Panc1 (cell line): ENCODE measurements around the gene MYO6. TPM values are rescaled to one million over a fixed set of nuclear protein-coding genes. Genes with fewer than 3 reads are reported as not detected.

ENCODE experiments used
- ATAC-seq: fragments of 200-7000 bp; cut with Tn5 transposase; 2 replicates; pipeline ENCODE4 v1.9.1; 2020; ENCODE audit warnings: mild to moderate bottlenecking, moderate library complexity
- BruUV-seq: library from RNA; stranded (reverse); fragments of 400-500 nt; replicated peaks from 2 replicates; lab custom pipeline; 2021; lab: Mats Ljungman, UMichigan
- CTCF ChIA-PET: fragments of 300-600 bp; sonication (Branson Sonifier 250); formaldehyde crosslinking; loops from one replicate; lab custom pipeline; 2022; ENCODE audit warnings: antibody characterized with exemption; lab: Charles Lee
- POLR2A ChIA-PET: fragments of 300-600 bp; sonication (Branson Sonifier 250); formaldehyde crosslinking; loops from one replicate; lab custom pipeline; 2022; ENCODE audit warnings: antibody characterized with exemption; lab: Charles Lee
- DNase-seq: peaks from one replicate; pipeline ENCODE4 v3.0.0-alpha.2; 2010; ENCODE audit warnings: low read depth, low spot score
- H3K27ac ChIP-seq: 2 replicates; pipeline ENCODE4 v1.5.1; 2011; ENCODE audit warnings: mild to moderate bottlenecking, low read length, inconsistent platforms
- H3K27me3 ChIP-seq: fragments of 200-500 bp; sonication (Bioruptor generic); 2 replicates; pipeline ENCODE4 v1.6.0; 2014; ENCODE audit warnings: low read length, inconsistent platforms; ENCODE audit not compliant: control insufficient read depth, insufficient read depth
- H3K36me3 ChIP-seq: fragments of 200-500 bp; sonication (Bioruptor generic); 2 replicates; pipeline ENCODE4 v1.5.1; 2014; ENCODE audit warnings: inconsistent platforms, mild to moderate bottlenecking, low read length, moderate library complexity; ENCODE audit not compliant: control insufficient read depth, insufficient read depth
- H3K4me1 ChIP-seq: 2 replicates; pipeline ENCODE4 v1.5.1; 2011; ENCODE audit warnings: inconsistent platforms, mild to moderate bottlenecking, low read length, moderate library complexity; ENCODE audit not compliant: control insufficient read depth, insufficient read depth
- H3K4me3 ChIP-seq, 2 experiments: 2 replicates each; pipeline ENCODE4 v1.5.1; 2011 to 2012; ENCODE audit warnings: low read depth in 2 of 2, low read length in 2 of 2, mild to moderate bottlenecking in 2 of 2, inconsistent platforms in 1 of 2, moderate library complexity in 1 of 2
- H3K9me3 ChIP-seq: fragments of 200-500 bp; sonication (Bioruptor generic); 2 replicates; pipeline ENCODE4 v1.5.1; 2014; ENCODE audit warnings: low read depth, mild to moderate bottlenecking, inconsistent platforms, low read length, moderate library complexity; ENCODE audit not compliant: control insufficient read depth, insufficient read depth
- POLR2AphosphoS5 ChIP-seq: IDR thresholded peaks from 2 replicates; pipeline ENCODE4 v1.6.1; 2012; ENCODE audit warnings: mild to moderate bottlenecking, low read depth, low read length, moderate library complexity
- SIN3A ChIP-seq: IDR thresholded peaks from 2 replicates; pipeline ENCODE4 v1.6.1; 2012; ENCODE audit warnings: low read depth, mild to moderate bottlenecking, low read length, moderate library complexity, borderline replicate concordance; ENCODE audit not compliant: insufficient read depth
- TCF7L2 ChIP-seq: IDR thresholded peaks from 2 replicates; pipeline ENCODE4 v1.6.1; 2011; ENCODE audit warnings: mild to moderate bottlenecking, low read depth, low read length, inconsistent platforms
- in situ Hi-C: cut with HindIII; loops from 2 replicates; pipeline ENCODE4 v1.10.0; 2016; ENCODE audit warnings: low sequenced_read_pairs, low pct_unique_long_range_greater_than_20kb
- intact Hi-C: fragments of 100-400 bp; cut with micrococcal nuclease; formaldehyde crosslinking; loops from one replicate; pipeline ENCODE4 v1.10.0; 2022; ENCODE audit not compliant: unreplicated experiment
- total RNA-seq: library from RNA; stranded (reverse); gene quantifications from one replicate; pipeline ENCODE4 v1.2.1, GENCODE V29; 2021; ENCODE audit not compliant: unreplicated experiment
- TF ChIP-seq, protein P1 (sequence below): fragments of 450-650 bp; IDR thresholded peaks from 2 replicates; pipeline ENCODE4 v1.5.1; 2017; ENCODE audit warnings: mild to moderate bottlenecking
- TF ChIP-seq, protein P2 (sequence below), 2 experiments: IDR thresholded peaks; 2 replicates each; pipeline ENCODE4 v1.6.1; 2011 to 2012; ENCODE audit warnings: low read depth in 2 of 2, control low read depth in 1 of 2, low read length in 1 of 2, mild to moderate bottlenecking in 1 of 2, moderate library complexity in 1 of 2; ENCODE audit not compliant: insufficient read depth in 1 of 2

Gene MYO6
- total RNA-seq, 1 experiment from 2014 or later: 52.3 TPM

DNA sequence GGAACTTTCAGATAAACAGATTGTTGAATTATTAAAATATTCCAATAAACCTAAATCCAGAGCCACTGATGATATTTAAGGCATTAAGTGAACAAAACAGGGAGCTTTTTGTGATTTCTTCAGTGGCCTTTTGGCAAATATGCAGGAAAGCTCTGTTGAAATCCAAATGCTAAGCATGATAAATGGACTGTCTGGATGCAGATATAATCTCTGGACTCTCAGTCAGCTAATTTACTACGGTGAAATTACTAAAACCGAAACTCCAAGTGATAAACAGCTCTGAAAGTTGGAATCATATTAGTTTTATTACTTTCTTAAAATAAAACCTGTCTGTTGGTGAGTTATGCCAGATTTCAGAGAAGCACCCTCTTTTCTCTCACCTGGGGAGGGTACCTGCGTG, 203.1 kb downstream of the MYO6 start:
- no peak for DNase-seq
- H3K27ac ChIP-seq: no peak overlapping the region
- in situ Hi-C loops: no loop called here
- H3K4me3 ChIP-seq: no peak overlapping the region
- no TSS peak for BruUV-seq
- ChIA-PET POLR2A (no interaction called here), CTCF (no interaction called here)
- TF ChIP-seq, protein P1, sequence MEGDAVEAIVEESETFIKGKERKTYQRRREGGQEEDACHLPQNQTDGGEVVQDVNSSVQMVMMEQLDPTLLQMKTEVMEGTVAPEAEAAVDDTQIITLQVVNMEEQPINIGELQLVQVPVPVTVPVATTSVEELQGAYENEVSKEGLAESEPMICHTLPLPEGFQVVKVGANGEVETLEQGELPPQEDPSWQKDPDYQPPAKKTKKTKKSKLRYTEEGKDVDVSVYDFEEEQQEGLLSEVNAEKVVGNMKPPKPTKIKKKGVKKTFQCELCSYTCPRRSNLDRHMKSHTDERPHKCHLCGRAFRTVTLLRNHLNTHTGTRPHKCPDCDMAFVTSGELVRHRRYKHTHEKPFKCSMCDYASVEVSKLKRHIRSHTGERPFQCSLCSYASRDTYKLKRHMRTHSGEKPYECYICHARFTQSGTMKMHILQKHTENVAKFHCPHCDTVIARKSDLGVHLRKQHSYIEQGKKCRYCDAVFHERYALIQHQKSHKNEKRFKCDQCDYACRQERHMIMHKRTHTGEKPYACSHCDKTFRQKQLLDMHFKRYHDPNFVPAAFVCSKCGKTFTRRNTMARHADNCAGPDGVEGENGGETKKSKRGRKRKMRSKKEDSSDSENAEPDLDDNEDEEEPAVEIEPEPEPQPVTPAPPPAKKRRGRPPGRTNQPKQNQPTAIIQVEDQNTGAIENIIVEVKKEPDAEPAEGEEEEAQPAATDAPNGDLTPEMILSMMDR: no peak
- TF ChIP-seq TCF7L2: no peak
- no peak for TF ChIP-seq POLR2AphosphoS5
- TF ChIP-seq, protein P2, sequence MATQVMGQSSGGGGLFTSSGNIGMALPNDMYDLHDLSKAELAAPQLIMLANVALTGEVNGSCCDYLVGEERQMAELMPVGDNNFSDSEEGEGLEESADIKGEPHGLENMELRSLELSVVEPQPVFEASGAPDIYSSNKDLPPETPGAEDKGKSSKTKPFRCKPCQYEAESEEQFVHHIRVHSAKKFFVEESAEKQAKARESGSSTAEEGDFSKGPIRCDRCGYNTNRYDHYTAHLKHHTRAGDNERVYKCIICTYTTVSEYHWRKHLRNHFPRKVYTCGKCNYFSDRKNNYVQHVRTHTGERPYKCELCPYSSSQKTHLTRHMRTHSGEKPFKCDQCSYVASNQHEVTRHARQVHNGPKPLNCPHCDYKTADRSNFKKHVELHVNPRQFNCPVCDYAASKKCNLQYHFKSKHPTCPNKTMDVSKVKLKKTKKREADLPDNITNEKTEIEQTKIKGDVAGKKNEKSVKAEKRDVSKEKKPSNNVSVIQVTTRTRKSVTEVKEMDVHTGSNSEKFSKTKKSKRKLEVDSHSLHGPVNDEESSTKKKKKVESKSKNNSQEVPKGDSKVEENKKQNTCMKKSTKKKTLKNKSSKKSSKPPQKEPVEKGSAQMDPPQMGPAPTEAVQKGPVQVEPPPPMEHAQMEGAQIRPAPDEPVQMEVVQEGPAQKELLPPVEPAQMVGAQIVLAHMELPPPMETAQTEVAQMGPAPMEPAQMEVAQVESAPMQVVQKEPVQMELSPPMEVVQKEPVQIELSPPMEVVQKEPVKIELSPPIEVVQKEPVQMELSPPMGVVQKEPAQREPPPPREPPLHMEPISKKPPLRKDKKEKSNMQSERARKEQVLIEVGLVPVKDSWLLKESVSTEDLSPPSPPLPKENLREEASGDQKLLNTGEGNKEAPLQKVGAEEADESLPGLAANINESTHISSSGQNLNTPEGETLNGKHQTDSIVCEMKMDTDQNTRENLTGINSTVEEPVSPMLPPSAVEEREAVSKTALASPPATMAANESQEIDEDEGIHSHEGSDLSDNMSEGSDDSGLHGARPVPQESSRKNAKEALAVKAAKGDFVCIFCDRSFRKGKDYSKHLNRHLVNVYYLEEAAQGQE (IDR thresholded peaks at IDR 0.05; ENCODE audit: insufficient read depth in 1 of 2, low read depth in 2 of 2, low read length in 1 of 2): no peak
- TF ChIP-seq SIN3A: no peak
- ATAC-seq: no peak
- H3K4me1 ChIP-seq: no peaks in the 10 kb centered on the region
- no peaks in the 10 kb centered on the region for H3K27me3 ChIP-seq
- no peaks in the 10 kb centered on the region for H3K36me3 ChIP-seq
- no peaks in the 10 kb centered on the region for H3K9me3 ChIP-seq
- intact Hi-C loops: no loop called here

DNA sequence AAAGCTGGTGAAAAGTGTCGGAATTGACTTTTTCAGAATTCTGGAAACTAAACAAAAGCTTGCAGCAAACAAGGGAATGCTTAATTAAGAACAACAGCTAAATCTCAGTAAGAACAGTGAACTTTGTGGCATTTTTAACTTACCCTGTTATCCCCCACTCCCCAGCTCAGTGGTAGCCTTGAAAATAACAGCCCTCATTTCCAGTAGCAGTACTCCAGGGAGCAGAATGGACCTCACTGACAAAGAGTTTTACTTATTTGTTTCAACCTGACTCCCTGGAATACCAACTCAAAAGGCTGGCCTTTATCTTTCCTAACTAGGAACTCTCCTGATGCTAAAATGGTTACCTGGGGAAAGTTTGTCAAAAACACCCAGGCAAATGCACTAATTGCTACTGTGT, 214.5 kb downstream of the MYO6 start:
- H3K9me3 ChIP-seq: no peaks in the 10 kb centered on the region
- no peak for ATAC-seq
- no TSS peak for BruUV-seq
- H3K27me3 ChIP-seq: no peaks in the 10 kb centered on the region
- DNase-seq: no peak
- no peak overlapping the region for H3K27ac ChIP-seq
- no peak overlapping the region for H3K4me3 ChIP-seq
- ChIA-PET CTCF (no interaction called here), POLR2A (no interaction called here)
- H3K36me3 ChIP-seq: no peaks in the 10 kb centered on the region
- in situ Hi-C loops (no loop called here), intact Hi-C loops (no loop called here)
- no peaks in the 10 kb centered on the region for H3K4me1 ChIP-seq
- TF ChIP-seq TCF7L2: no peak
- no peak for TF ChIP-seq SIN3A
- TF ChIP-seq, protein P1: no peak
- no peak for TF ChIP-seq POLR2AphosphoS5
- TF ChIP-seq, protein P2 (IDR thresholded peaks at IDR 0.05; ENCODE audit: insufficient read depth in 1 of 2, low read depth in 2 of 2, low read length in 1 of 2): no peak
